Activated T-cell treated with anti-CD3 and anti-CD28 coated beads, Interleukin-2, amount 50 U/mL, for 24 hours (primary cell): ENCODE data around the gene SOX30.
"Not testable (repeated sequence)": the region's sequence is repeated elsewhere in the genome, so short reads cannot be mapped to it uniquely, and the experiment has no call there.

Experiments
- DNase-seq: peaks from one replicate; pipeline ENCODE4 v3.0.0-alpha.2; 2020
- H3K27ac Mint-ChIP-seq: 2 replicates; pipeline ENCODE4 v1.8.0; 2020; ENCODE audit warnings: mild to moderate bottlenecking, mixed read lengths
- H3K27me3 Mint-ChIP-seq: 2 replicates; pipeline ENCODE4 v1.8.0; 2020; ENCODE audit warnings: mixed read lengths
- H3K36me3 Mint-ChIP-seq: 2 replicates; pipeline ENCODE4 v1.8.0; 2020; ENCODE audit warnings: low read depth, mixed read lengths
- H3K4me1 Mint-ChIP-seq: 2 replicates; pipeline ENCODE4 v1.8.0; 2020; ENCODE audit warnings: low read depth, mixed read lengths
- H3K4me3 Mint-ChIP-seq: 2 replicates; pipeline ENCODE4 v1.8.0; 2020; ENCODE audit warnings: mild to moderate bottlenecking, moderate library complexity, mixed read lengths
- H3K9me3 Mint-ChIP-seq: 2 replicates; pipeline ENCODE4 v1.8.0; 2020; ENCODE audit warnings: mixed read lengths

The SOX30 gene

DNA sequence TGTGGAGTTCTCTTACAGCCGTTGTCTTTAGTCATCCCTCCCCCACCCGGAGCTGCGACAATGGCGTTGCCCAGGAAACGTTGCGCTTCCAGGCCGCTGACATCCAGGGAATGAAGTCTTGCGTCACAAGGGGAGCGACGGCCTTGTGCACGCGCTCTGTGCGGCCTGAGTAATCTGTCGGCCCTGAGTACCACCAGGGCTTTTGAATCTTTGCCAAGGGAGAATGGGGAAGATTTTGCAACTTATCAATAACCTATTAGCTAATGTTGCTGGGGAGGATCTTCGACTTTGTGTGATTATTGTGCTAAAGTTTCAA lies at the start of gene SOX30:
TSS of gene SOX30 (minus strand) at position 62 of the 316 bp plus-strand sequence. CDS start 360 bp downstream, outside the sequence.
- peaks cover 19% of the 10 kb centered on the region for H3K4me1 Mint-ChIP-seq
- peak within 1 kb of the TSS; percentile 79 for H3K27ac Mint-ChIP-seq
- H3K36me3 Mint-ChIP-seq = peaks cover 14% of the 10 kb centered on the region
- no peaks in the 10 kb centered on the region for H3K27me3 Mint-ChIP-seq
- peak within 1 kb of the TSS; percentile 67 for H3K4me3 Mint-ChIP-seq
- H3K9me3 Mint-ChIP-seq = peaks cover 22% of the 10 kb centered on the region
- no peak for DNase-seq

DNA sequence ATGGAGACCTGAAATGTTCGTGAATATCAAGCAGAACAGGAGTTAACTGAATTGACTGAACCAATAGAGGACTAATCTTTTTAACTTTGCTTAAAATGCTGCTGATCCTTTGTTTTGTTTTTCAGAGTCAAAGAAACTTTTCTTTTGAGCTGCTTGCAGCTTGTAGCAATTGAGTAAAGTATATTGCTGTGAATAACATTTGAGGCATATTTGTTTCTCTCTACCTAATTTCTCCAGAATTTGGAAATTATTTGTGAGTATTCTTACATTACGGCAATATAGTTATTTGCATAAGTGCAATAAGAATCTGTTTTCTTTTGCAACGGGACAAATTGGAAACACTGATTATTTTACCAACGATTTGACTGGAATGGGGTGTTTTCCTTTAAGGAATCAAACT lies 46.4 kb upstream of the SOX30 start:
- H3K9me3 Mint-ChIP-seq, H3K27me3 Mint-ChIP-seq, H3K4me1 Mint-ChIP-seq, H3K4me3 Mint-ChIP-seq, H3K36me3 Mint-ChIP-seq, DNase-seq, H3K27ac Mint-ChIP-seq: not testable (repeated sequence)

DNA sequence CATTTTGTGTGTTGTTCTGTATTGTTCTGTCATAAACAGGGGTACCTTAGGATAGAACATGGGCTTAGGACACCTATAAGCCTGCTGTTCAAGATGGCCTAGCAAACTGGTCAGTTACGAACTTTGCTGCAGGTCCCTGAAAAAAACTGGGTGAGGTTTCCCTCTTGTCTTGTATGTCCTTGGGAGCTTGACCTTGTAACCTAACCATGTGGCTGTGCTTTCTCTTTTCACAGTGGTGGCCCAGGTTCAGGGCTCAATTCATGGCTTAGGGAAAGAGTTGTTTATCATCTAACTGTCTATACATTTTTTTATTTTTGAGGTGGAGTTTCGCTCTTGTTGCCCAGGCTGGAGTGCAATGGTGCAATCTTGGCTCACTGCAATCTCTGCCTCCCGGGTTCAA lies 43.9 kb upstream of the SOX30 start:
- H3K4me1 Mint-ChIP-seq, DNase-seq, H3K4me3 Mint-ChIP-seq, H3K27me3 Mint-ChIP-seq, H3K27ac Mint-ChIP-seq, H3K36me3 Mint-ChIP-seq: not testable (repeated sequence)
- peaks cover 12% of the 10 kb centered on the region for H3K9me3 Mint-ChIP-seq

- H3K9me3 Mint-ChIP-seq = peaks cover 14% of the 10 kb centered on the region
- DNase-seq, H3K36me3 Mint-ChIP-seq, H3K4me3 Mint-ChIP-seq, H3K27ac Mint-ChIP-seq, H3K4me1 Mint-ChIP-seq, H3K27me3 Mint-ChIP-seq: not testable (repeated sequence)
Measured at GRCh38 chr5:157693816-157694215, 41.6 kb upstream of the SOX30 start.

GRCh38 chr5:157690690-157691433 lies 38.6 kb upstream of the SOX30 start:
- Mint-ChIP-seq H3K27ac (no peak overlapping the region), H3K27me3 (no peaks in the 10 kb centered on the region), H3K9me3 (peaks cover 5% of the 10 kb centered on the region), H3K4me1 (no peaks in the 10 kb centered on the region), H3K36me3 (no peaks in the 10 kb centered on the region), H3K4me3 (no peak overlapping the region)
- DNase-seq = no peak

GRCh38 chr5:157689942-157690689 lies 37.9 kb upstream of the SOX30 start:
- DNase-seq = peak; percentile 54
- Mint-ChIP-seq H3K9me3 (peaks cover 5% of the 10 kb centered on the region), H3K4me3 (no peak overlapping the region), H3K27me3 (no peaks in the 10 kb centered on the region), H3K4me1 (no peaks in the 10 kb centered on the region), H3K27ac (no peak overlapping the region), H3K36me3 (no peaks in the 10 kb centered on the region)

- no peak overlapping the region for H3K4me3 Mint-ChIP-seq
- no peak overlapping the region for H3K27ac Mint-ChIP-seq
- peaks cover 5% of the 10 kb centered on the region for H3K9me3 Mint-ChIP-seq
- H3K27me3 Mint-ChIP-seq = no peaks in the 10 kb centered on the region
- DNase-seq = no peak
- H3K36me3 Mint-ChIP-seq = no peaks in the 10 kb centered on the region
- no peaks in the 10 kb centered on the region for H3K4me1 Mint-ChIP-seq
Measured at GRCh38 chr5:157687198-157687554, 34.9 kb upstream of the SOX30 start.

GRCh38 chr5:157686276-157687197 lies 34.3 kb upstream of the SOX30 start:
- H3K27ac Mint-ChIP-seq, H3K27me3 Mint-ChIP-seq, H3K4me3 Mint-ChIP-seq, DNase-seq, H3K9me3 Mint-ChIP-seq, H3K36me3 Mint-ChIP-seq, H3K4me1 Mint-ChIP-seq: not testable (repeated sequence)

DNA sequence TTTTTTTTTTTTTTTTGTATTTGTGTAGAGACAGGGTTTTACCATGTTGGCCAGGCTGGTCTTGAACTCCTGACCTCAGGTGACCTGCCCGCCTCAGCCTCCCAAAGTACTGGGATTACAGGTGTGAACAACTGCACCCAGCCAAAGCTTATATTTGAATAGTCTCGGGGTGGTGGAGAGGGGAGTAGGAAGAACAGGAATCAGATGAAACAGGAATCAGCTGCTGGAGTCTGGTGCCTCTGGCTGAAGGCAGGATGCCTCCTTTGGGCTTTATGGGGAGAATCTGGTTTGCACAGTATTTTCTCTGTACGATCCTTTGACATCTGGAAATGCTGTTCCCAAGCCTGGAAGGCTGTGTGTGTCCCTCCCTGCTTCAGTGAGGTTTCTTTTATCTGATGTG lies 30.0 kb upstream of the SOX30 start:
- no peak for DNase-seq
- Mint-ChIP-seq H3K4me1 (no peaks in the 10 kb centered on the region), H3K9me3 (no peaks in the 10 kb centered on the region), H3K27ac (no peak overlapping the region), H3K27me3 (no peaks in the 10 kb centered on the region), H3K4me3 (no peak overlapping the region), H3K36me3 (no peaks in the 10 kb centered on the region)

GRCh38 chr5:157681048-157681447 lies 28.8 kb upstream of the SOX30 start:
- H3K27me3 Mint-ChIP-seq = no peaks in the 10 kb centered on the region
- no peak overlapping the region for H3K4me3 Mint-ChIP-seq
- no peaks in the 10 kb centered on the region for H3K4me1 Mint-ChIP-seq
- no peaks in the 10 kb centered on the region for H3K36me3 Mint-ChIP-seq
- DNase-seq = no peak
- H3K27ac Mint-ChIP-seq = no peak overlapping the region
- no peaks in the 10 kb centered on the region for H3K9me3 Mint-ChIP-seq

GRCh38 chr5:157680239-157680638 lies 28.0 kb upstream of the SOX30 start:
- H3K4me3 Mint-ChIP-seq = no peak overlapping the region
- DNase-seq = no peak
- no peaks in the 10 kb centered on the region for H3K36me3 Mint-ChIP-seq
- H3K27ac Mint-ChIP-seq = no peak overlapping the region
- H3K9me3 Mint-ChIP-seq = no peaks in the 10 kb centered on the region
- H3K4me1 Mint-ChIP-seq = no peaks in the 10 kb centered on the region
- no peaks in the 10 kb centered on the region for H3K27me3 Mint-ChIP-seq

- H3K4me1 Mint-ChIP-seq = no peaks in the 10 kb centered on the region
- H3K4me3 Mint-ChIP-seq = no peak overlapping the region
- H3K27ac Mint-ChIP-seq = no peak overlapping the region
- H3K9me3 Mint-ChIP-seq = no peaks in the 10 kb centered on the region
- DNase-seq = no peak
- H3K36me3 Mint-ChIP-seq = no peaks in the 10 kb centered on the region
- no peaks in the 10 kb centered on the region for H3K27me3 Mint-ChIP-seq
Measured at GRCh38 chr5:157679801-157680200, 27.6 kb upstream of the SOX30 start.

DNA sequence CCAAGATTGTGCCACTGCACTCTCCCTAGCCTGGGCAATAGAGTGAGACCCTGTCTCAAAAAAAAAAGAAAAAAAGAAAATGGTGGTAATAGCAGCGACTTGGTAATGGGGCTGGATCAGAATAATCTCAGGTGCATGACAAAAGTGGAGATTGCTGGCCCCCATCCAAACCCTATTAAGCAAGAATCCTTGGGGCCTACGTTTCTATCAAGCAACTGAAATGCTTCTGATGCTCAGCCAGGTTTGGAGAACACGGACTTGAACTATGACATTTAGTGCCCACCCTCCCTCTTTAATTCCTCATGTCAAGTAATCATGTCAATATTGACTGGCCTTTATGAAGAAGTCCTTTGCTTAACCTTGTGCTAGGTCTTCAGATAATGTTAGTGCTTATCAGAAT lies 25.7 kb upstream of the SOX30 start:
- Mint-ChIP-seq H3K27me3 (peaks cover under 1% of the 10 kb centered on the region), H3K27ac (no peak overlapping the region), H3K9me3 (no peaks in the 10 kb centered on the region), H3K4me3 (no peak overlapping the region), H3K4me1 (no peaks in the 10 kb centered on the region), H3K36me3 (no peaks in the 10 kb centered on the region)
- no peak for DNase-seq

GRCh38 chr5:157674351-157674750 lies 22.1 kb upstream of the SOX30 start:
- H3K9me3 Mint-ChIP-seq, H3K27ac Mint-ChIP-seq, H3K4me3 Mint-ChIP-seq, H3K36me3 Mint-ChIP-seq, DNase-seq: not testable (repeated sequence)
- Mint-ChIP-seq H3K27me3 (peaks cover 31% of the 10 kb centered on the region), H3K4me1 (peaks cover 24% of the 10 kb centered on the region)

DNA sequence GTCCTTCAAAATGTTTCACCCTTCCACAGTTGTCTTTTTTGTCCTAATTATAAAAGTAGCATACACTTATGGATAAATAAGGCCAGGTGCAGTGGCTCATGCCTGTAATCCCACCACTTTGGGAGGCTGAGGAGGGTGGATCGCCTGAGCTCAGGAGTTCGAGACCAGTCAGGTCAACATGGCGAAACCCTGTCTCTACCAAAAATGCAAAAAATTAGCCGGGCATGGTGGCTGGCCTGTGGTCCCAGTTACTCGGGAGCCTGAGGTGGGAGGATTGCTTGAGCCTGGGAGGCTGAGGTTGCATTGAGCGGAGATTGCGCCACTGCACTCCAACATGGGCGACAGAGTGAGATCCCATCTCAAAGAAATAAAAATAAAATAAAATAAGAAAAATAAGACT lies 20.7 kb upstream of the SOX30 start:
- no peaks in the 10 kb centered on the region for H3K9me3 Mint-ChIP-seq
- H3K4me3 Mint-ChIP-seq = no peak overlapping the region
- H3K36me3 Mint-ChIP-seq = peaks cover 4% of the 10 kb centered on the region
- H3K27me3 Mint-ChIP-seq = peaks cover 39% of the 10 kb centered on the region
- no peak for DNase-seq
- H3K27ac Mint-ChIP-seq = no peak overlapping the region
- peaks cover 24% of the 10 kb centered on the region for H3K4me1 Mint-ChIP-seq
